Fibroblast of lung (primary cell): ENCODE results near the gene SLC13A1.

Experiments
- EZH2 ChIP-seq: IDR thresholded peaks from 2 replicates; pipeline ENCODE4 v1.5.1; 2012; ENCODE audit warnings: low read length, control low read depth, mild to moderate bottlenecking; ENCODE audit errors: missing control alignments
- TF ChIP-seq, protein P1 (sequence below), 2 donors: IDR thresholded peaks in 1 of 2; conservative IDR thresholded peaks in 1 of 2; 1 replicate in 1 of 2; 2 replicates in 1 of 2; pipeline ENCODE4 v1.5.1; 2011 to 2012; ENCODE audit warnings: low read length in 2 of 2, control low read depth in 1 of 2, inconsistent platforms in 1 of 2, low read depth in 1 of 2, mild to moderate bottlenecking in 1 of 2

DNA sequence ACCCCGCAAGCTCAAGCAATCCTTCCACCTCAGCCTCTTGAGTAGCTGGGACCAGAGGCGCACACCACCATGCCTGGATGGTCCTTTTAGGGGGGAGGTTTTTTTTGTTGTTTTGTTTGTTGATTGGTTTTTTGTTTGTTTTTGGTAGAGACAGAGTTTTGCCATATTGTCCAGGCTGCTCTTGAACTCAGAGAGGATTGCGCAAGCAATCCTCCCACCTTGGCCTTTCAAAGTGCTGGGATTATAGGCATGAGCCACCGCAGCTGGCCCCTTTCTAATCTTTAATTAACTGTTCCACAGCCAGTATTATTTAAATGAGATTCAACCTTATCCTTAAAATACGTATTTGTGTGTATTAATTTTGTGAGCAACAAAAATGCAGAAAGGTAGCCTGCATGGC, 65.8 kb downstream of the SLC13A1 start:
- TF ChIP-seq, protein P1, sequence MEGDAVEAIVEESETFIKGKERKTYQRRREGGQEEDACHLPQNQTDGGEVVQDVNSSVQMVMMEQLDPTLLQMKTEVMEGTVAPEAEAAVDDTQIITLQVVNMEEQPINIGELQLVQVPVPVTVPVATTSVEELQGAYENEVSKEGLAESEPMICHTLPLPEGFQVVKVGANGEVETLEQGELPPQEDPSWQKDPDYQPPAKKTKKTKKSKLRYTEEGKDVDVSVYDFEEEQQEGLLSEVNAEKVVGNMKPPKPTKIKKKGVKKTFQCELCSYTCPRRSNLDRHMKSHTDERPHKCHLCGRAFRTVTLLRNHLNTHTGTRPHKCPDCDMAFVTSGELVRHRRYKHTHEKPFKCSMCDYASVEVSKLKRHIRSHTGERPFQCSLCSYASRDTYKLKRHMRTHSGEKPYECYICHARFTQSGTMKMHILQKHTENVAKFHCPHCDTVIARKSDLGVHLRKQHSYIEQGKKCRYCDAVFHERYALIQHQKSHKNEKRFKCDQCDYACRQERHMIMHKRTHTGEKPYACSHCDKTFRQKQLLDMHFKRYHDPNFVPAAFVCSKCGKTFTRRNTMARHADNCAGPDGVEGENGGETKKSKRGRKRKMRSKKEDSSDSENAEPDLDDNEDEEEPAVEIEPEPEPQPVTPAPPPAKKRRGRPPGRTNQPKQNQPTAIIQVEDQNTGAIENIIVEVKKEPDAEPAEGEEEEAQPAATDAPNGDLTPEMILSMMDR (conservative IDR thresholded peaks at IDR 0.05 in 1 of 2, IDR thresholded peaks at IDR 0.05 in 1 of 2; ENCODE audit: low read depth in 1 of 2, low read length in 2 of 2): no peak
- no peak for TF ChIP-seq EZH2
